Measurements from ENCODE around the gene ROBO3.
A peak's percentile ranks its signal among the peaks of the same experiment; 100 is the strongest.

ROBO3 gene

GRCh38 chr11:124844664-124845079 lies 20.6 kb upstream of the ROBO3 start:
- no peak for FAIRE-seq

DNA sequence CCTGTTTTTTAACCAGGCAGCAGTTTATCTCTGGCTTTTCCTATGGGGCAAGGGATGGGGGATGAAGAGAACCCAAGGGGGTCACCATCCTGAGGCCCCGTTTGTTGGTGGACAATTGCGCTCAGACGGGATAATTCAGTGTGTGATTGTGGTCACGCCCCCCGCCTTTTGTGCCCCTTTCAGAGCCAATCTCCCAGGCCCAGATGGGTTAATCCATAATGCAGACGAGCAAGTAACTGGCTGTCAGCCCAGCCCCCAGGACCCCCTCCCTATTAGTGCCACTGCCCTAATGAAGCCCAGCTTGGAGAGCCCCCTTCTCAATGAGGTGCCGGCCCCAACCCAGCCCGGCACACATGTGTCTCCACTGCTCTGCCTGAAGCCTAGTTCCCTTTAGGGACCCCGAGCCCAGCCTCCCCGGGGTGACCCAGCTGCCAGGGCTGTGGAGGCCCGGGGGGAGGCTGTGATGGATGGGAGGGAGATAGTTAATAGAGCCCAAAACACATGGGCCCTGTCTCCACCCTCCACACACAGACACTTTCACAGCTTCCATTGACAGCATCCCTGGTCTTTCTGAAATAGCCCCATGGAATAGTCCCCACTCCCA lies 19.1 kb upstream of the ROBO3 start:
- DNase-seq (ENCODE audit: insufficient read length, low spot score) (no peak), FAIRE-seq (no peak)

More at GRCh38 chr11:124844664-124845079, 20.6 kb upstream of the ROBO3 start:
- no peak for DNase-seq (ENCODE audit: insufficient read length, low spot score)

- FAIRE-seq (no peak), DNase-seq (ENCODE audit: insufficient read length, low spot score) (no peak)
Observed at GRCh38 chr11:124859171-124859570, 6.1 kb upstream of the ROBO3 start.

DNA sequence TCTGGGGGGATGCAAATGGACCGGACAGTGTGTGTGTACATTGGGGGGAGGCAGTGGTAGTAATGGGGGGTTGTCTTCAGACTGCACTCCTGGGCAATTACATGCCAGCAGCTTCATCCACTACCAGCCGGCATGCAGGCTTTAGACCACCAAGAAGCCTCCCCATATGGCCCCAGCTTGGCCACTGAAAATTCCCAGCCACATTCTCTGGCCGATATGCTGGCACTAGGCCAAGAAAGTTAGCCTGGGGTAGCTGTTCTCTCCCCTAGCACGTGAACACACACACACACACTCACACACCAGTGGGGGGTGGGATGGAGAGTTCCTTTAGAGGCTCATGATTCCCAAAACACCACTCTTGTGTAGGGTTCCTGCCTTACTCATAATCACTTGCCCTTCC lies 3.6 kb upstream of the ROBO3 start:
- DNase-seq (ENCODE audit: insufficient read length, low spot score) (no peak), FAIRE-seq (no peak)

DNA sequence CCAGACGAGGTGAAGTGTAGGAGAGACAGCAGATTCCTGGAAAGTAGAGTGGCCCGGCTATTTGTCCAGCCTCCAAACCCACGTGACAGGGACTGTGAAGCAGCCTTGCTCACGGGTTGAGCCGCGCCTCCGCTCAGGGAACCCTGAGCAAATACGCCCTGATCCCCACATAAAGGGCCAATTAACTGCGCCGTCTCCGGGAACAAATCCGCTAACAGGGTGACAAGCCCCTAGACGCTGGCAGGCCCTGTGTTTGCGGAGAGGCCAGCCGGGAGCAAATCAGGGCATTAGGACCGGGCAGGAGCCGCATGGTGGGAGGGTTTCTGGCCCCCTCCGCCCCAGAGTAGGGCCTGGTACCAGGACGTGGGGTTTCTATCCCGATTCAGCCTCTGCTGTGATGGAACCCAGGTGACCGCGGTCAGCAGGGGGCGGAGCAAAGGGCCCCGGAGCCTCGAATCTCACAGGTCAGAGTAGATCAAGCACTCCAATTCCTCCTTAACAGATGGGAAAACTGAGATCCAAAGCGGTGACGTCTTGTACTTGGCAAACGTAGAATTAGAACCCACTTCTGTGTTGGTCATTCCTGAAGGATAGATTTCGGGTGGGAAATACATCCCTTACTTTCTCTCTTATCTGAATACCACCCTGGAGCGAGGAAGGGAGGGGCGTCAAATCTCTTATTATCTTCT lies 2.0 kb upstream of the ROBO3 start:
- DNase-seq (ENCODE audit: insufficient read length, low spot score) (no peak), FAIRE-seq (no peak)

DNA sequence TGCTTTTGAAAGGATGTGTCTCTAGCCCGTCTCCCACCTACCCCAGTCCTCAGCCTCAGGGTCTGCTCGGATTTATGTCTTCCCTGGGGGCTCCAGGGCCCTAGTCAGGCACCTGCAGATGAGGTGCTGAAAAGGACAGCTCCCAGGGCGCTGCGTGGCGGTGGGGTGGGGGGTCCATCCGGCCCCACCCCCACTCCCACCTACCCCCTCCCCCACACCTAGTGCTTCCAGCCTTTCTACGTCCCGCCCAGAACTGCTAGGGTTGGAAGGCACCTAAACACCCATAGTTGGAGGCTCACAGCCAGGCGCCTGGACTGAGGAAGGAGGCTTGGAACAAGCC lies 1.4 kb upstream of the ROBO3 start:
- FAIRE-seq (no peak), DNase-seq (ENCODE audit: insufficient read length, low spot score) (no peak)

GRCh38 chr11:124864176-124864891 lies 898 bp upstream of the ROBO3 start:
- FAIRE-seq: no peak

GRCh38 chr11:124864892-124865180 lies 396 bp upstream of the ROBO3 start:
- FAIRE-seq: no peak
- DNase-seq (ENCODE audit: insufficient read length, low spot score): no peak

More at GRCh38 chr11:124864176-124864891, 898 bp upstream of the ROBO3 start:
- DNase-seq (ENCODE audit: insufficient read length, low spot score): no peak

DNA sequence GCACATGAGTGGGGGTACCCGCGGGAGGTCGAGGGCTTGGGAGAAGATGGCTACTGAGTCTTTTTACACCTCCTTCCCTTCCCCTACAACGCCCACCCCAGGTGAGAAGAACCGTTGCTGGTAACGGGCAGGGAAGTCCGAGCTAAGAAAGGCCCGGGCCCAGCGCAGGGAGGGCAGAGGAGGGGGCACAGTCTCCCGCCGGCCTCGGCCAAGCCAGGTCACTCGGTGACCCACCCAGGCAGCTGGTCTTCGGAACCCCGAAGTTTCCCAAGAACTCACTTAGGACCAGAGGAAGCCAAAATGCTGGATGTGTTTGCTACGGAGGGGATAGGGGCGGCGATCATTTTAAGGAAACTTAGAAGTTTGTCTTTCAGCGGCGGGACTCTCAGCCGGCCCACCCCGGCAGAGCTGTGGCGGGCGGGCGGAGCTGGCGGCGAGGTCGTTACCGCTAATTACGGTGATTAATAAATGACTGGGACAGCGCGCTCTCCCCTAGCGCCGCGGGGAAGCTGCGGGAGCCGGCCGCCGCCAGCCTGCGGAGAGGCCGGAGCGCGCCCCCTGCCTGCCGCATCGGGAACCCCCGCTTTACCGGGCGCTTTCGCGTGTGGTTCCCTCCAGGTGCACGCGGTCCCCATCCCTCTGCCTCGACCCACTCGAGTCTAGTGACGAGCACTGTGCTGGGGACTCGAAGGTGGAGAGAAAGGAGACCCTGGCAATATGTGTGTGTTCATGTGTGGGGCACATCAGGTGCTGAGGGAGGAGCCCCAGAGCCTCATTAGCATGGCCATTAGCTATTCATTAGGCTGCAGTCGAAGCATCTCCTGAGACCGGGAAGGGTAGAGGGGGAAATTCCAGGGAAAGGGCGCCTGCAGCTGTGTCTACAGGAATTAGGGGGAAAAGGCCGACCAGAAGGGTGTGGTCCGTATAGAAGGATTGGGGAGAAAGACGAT lies 945 bp downstream of the ROBO3 start:
- peak; percentile 58 for DNase-seq (ENCODE audit: insufficient read length, low spot score)
- no peak for FAIRE-seq

DNA sequence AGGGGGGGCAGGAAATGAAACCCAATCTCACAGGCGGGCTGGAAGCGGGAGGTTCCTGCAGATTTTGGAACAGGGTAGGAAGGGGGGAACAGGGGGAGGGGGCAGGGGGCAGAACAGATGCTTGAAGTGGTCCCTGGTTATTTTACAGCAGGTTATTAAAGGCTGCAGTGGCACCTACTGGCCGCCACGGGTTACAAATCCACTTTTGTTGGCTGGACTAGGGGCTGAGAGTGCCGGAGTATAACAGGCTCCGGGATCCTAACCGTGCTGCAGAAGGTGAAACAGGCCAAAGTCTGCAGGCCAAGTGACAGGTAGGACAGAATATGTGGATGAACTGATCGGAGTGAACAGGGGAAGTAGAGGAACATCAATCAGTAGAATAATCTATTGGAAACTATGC lies 2.5 kb downstream of the ROBO3 start:
- FAIRE-seq: no peak
- DNase-seq (ENCODE audit: insufficient read length, low spot score): peak; percentile 47

DNA sequence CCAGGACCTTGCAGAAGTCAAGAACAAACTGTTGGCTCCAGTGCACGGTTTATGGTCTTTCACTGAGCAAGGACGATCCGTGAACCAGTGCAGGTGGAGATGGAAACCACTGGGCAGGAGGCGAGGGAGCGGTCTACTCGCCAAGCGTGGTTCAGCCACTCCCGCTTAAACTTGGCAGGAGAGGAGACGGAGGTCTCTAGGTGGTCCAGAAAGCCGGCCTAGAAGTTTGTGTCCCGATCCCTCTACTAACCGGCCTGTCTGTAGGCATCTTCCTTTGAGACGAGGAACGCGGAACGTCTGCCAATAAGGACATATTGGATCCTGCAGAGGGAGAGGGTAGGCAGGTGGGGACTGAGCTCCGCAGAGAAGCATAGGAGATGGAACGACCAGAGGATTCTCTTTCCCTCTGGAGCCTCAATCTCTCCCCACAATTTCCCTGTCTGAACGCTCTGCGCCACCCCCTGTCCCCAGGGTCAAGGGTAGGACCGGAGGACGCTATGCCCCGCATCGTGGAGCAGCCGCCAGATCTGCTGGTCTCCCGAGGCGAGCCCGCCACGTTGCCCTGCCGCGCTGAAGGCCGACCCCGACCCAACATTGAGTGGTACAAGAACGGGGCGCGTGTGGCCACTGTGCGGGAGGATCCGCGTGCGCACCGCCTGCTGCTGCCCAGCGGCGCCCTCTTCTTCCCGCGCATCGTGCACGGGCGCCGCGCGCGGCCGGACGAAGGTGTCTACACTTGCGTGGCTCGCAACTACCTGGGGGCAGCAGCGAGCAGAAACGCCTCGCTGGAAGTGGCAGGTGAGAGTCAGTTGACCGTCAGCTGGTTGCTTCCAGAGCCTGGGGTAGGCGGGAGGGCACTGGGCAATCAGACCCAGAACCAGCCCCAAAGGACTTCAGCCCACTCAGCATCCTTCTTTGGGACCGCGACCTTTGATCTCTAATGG lies 3.4 kb downstream of the ROBO3 start:
- no peak for DNase-seq (ENCODE audit: insufficient read length, low spot score)
- no peak for FAIRE-seq

GRCh38 chr11:124869331-124869730 lies 4.1 kb downstream of the ROBO3 start:
- DNase-seq (ENCODE audit: insufficient read length, low spot score) (no peak), FAIRE-seq (no peak)

DNA sequence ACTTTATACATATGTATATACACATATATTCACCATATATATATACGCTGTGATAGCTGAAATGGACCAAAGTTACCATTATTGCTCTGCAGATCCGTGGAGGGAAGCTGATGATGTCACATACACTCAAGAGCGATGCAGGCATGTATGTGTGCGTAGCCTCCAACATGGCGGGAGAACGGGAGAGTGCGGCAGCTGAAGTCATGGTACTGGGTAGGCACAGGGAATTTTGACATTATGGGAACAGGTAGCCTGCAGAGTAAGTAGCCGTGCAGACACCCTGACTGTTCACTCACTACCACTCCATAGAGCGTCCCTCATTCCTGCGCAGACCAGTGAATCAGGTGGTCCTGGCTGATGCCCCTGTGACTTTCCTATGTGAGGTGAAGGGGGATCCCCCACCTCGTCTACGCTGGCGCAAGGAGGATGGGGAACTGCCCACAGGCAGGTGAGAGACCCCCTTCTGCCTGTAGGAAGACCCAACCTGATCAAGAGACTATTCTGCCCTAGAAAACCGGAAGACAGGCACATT lies 4.7 kb downstream of the ROBO3 start:
- FAIRE-seq (no peak), DNase-seq (ENCODE audit: insufficient read length, low spot score) (no peak)

DNA sequence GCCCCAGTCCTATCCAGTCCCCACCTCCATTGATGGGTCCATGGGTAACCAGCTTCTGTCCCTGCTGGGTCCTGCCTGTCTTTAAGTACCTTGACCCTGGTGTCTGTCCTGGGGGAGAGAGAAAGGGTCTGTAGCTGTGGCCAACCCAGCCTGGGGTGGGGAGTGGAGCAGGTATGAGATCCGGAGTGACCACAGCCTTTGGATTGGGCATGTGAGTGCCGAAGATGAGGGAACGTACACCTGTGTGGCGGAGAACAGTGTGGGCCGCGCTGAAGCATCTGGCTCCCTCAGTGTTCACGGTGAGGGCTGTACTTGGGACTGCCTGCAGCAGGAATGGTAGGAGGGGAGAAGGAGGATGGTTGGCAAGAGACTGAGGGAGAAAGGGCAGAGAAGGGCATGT lies 5.2 kb downstream of the ROBO3 start:
- DNase-seq (ENCODE audit: insufficient read length, low spot score) (no peak), FAIRE-seq (no peak)

GRCh38 chr11:124872280-124872679 lies 7.0 kb downstream of the ROBO3 start:
- DNase-seq (ENCODE audit: insufficient read length, low spot score): no peak
- FAIRE-seq: no peak

DNA sequence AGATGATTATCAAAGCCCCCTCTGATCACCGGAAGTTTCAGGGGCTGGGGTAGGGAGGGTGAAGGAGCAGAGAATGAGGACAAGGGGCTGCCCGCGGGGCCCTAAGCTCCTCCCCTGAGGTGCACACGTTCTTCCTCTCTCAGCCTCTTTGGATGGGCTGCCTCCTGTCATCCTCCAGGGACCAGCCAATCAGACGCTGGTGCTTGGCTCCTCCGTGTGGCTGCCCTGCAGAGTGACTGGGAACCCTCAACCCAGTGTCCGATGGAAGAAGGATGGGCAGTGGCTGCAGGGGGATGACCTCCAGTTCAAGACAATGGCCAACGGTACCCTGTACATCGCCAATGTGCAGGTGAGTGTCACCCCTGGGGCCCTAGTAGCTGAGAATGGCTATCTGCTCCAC lies 7.5 kb downstream of the ROBO3 start:
- FAIRE-seq: no peak
- DNase-seq (ENCODE audit: insufficient read length, low spot score): no peak

DNA sequence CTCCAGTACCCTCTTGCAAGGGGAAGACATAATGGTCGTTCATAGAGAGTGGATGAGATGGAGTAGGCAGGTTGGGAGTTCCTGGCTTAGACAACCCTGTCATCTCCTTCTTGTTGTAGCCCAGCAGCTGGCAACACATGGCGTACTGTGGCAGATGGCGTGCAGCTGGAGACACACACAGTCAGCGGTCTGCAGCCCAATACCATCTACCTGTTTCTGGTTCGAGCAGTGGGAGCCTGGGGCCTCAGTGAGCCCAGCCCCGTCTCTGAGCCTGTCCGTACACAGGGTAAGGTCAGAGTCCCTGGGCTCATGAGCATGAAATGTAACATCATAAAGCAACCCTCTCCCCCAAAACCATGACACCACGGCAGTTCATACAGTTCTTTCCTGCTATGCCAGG lies 8.7 kb downstream of the ROBO3 start:
- FAIRE-seq (no peak), DNase-seq (ENCODE audit: insufficient read length, low spot score) (no peak)

GRCh38 chr11:124874571-124875255 lies 9.5 kb downstream of the ROBO3 start:
- DNase-seq (ENCODE audit: insufficient read length, low spot score): no peak
- no peak for FAIRE-seq

DNA sequence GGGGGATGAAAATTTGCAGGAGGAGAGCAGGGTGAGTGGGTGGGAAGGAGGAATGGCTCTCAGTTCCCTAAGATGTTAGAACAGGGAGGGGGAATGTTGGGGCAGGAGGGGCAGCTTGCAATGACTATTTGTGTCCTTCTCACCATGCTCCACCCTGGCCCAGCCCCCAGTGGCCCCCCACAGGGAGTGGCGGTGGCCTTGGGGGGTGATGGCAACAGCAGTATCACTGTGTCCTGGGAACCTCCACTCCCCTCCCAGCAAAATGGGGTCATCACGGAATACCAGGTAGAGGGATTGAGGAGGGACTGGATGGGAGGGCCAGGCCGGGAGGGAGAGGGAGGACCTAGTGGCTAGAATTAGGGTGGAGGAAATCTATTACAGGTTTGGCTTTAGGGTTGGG lies 10.2 kb downstream of the ROBO3 start:
- FAIRE-seq: no peak
- no peak for DNase-seq (ENCODE audit: insufficient read length, low spot score)

Data from GM19239 (cell line).